Measurements from ENCODE around the gene PPIP5K1.

The PPIP5K1 gene

GRCh38 chr15:43524254-43524845, 65.7 kb downstream of the PPIP5K1 start:
- 97% methylated on average over 3 of the region's 4 CpGs for WGBS (ENCODE audit: insufficient coverage)
- POLR2A ChIA-PET: interaction anchor here (1.2 kb wide), 1 partner anchor 9 kb away, joined by 3 read pairs; no protein-coding TSS in a partner anchor
- H3K27me3 ChIP-seq (replicated peaks in 2 of 5; ENCODE audit: control insufficient read depth in 4 of 5, insufficient read depth in 5 of 5, low read length in 4 of 5): no peaks in the 10 kb centered on the region
- peaks cover 27 to 79% (median 45%) of the 10 kb centered on the region in 4 experiments for H3K36me3 ChIP-seq (ENCODE audit: control insufficient read depth in 4 of 4, insufficient read depth in 4 of 4, low read length in 3 of 4)
- H3K4me3 ChIP-seq (ENCODE audit: control insufficient read depth in 1 of 7, extremely low read depth in 1 of 7, insufficient read depth in 4 of 7, low read depth in 2 of 7, low read length in 6 of 7): no peak overlapping the region
- CTCF ChIA-PET: no interaction called here
- no peak overlapping the region for H3K27ac ChIP-seq (ENCODE audit: insufficient read depth in 1 of 2, low read depth in 1 of 2, low read length in 2 of 2, poor library complexity in 1 of 2, severe bottlenecking in 2 of 2)
- H3K9me3 ChIP-seq (ENCODE audit: control extremely low read depth in 1 of 5, control insufficient read depth in 4 of 5, insufficient read depth in 2 of 5, low read depth in 1 of 5, low read length in 4 of 5): peaks cover 0 to 9% (median 0%) of the 10 kb centered on the region in 5 experiments
- no peak for DNase-seq
- peaks cover 0 to 11% (median 9%) of the 10 kb centered on the region in 4 experiments for H3K4me1 ChIP-seq (ENCODE audit: control extremely low read depth in 1 of 4, control insufficient read depth in 4 of 4, insufficient read depth in 4 of 4, low read length in 3 of 4)

GRCh38 chr15:43523646-43524045, 66.4 kb downstream of the PPIP5K1 start:
- CTCF ChIA-PET: interaction anchor here (0.9 to 2.0 kb wide), 4 partner anchors 8 to 13 kb away, joined by 4 to 11 read pairs (median 4); no protein-coding TSS in a partner anchor
- Histone ChIP-seq H3K4me1 (ENCODE audit: control extremely low read depth in 1 of 4, control insufficient read depth in 4 of 4, insufficient read depth in 4 of 4, low read length in 3 of 4) (peaks cover 6 to 19% (median 16%) of the 10 kb centered on the region in 4 experiments), H3K27me3 (replicated peaks in 2 of 5; ENCODE audit: control insufficient read depth in 4 of 5, insufficient read depth in 5 of 5, low read length in 4 of 5) (no peaks in the 10 kb centered on the region), H3K36me3 (ENCODE audit: control insufficient read depth in 4 of 4, insufficient read depth in 4 of 4, low read length in 3 of 4) (peaks cover 27 to 79% (median 45%) of the 10 kb centered on the region in 4 experiments), H3K27ac (ENCODE audit: insufficient read depth in 1 of 2, low read depth in 1 of 2, low read length in 2 of 2, poor library complexity in 1 of 2, severe bottlenecking in 2 of 2) (no peak overlapping the region), H3K4me3 (ENCODE audit: control insufficient read depth in 1 of 7, extremely low read depth in 1 of 7, insufficient read depth in 4 of 7, low read depth in 2 of 7, low read length in 6 of 7) (no peak overlapping the region), H3K9me3 (ENCODE audit: control extremely low read depth in 1 of 5, control insufficient read depth in 4 of 5, insufficient read depth in 2 of 5, low read depth in 1 of 5, low read length in 4 of 5) (peaks cover 0 to 9% (median 0%) of the 10 kb centered on the region in 5 experiments)
- no peak for DNase-seq
- POLR2A ChIA-PET: interaction anchor here (1.2 kb wide), 1 partner anchor 9 kb away, joined by 3 read pairs; no protein-coding TSS in a partner anchor
- WGBS (ENCODE audit: insufficient coverage): 100% methylated on average over 5 of the region's 7 CpGs

- CTCF ChIA-PET: interaction anchor here (0.9 to 2.0 kb wide), 4 partner anchors 8 to 12 kb away, joined by 3 to 11 read pairs (median 4); no protein-coding TSS in a partner anchor
- H3K4me1 ChIP-seq (ENCODE audit: control extremely low read depth in 1 of 4, control insufficient read depth in 4 of 4, insufficient read depth in 4 of 4, low read length in 3 of 4): peaks cover 7 to 29% (median 28%) of the 10 kb centered on the region in 4 experiments
- POLR2A ChIA-PET: no interaction called here
- H3K27ac ChIP-seq (ENCODE audit: insufficient read depth in 1 of 2, low read depth in 1 of 2, low read length in 2 of 2, poor library complexity in 1 of 2, severe bottlenecking in 2 of 2): no peak overlapping the region
- DNase-seq: no peak
- H3K36me3 ChIP-seq (ENCODE audit: control insufficient read depth in 4 of 4, insufficient read depth in 4 of 4, low read length in 3 of 4): peaks cover 27 to 66% (median 43%) of the 10 kb centered on the region in 4 experiments
- no peaks in the 10 kb centered on the region for H3K27me3 ChIP-seq (replicated peaks in 2 of 5; ENCODE audit: control insufficient read depth in 4 of 5, insufficient read depth in 5 of 5, low read length in 4 of 5)
- H3K9me3 ChIP-seq (ENCODE audit: control extremely low read depth in 1 of 5, control insufficient read depth in 4 of 5, insufficient read depth in 2 of 5, low read depth in 1 of 5, low read length in 4 of 5): peaks cover 0 to 9% (median 0%) of the 10 kb centered on the region in 5 experiments
- no peak overlapping the region for H3K4me3 ChIP-seq (ENCODE audit: control insufficient read depth in 1 of 7, extremely low read depth in 1 of 7, insufficient read depth in 4 of 7, low read depth in 2 of 7, low read length in 6 of 7)
- 91% methylated on average over 9 of the region's 9 CpGs for WGBS (ENCODE audit: insufficient coverage)
These were observed 67.8 kb downstream of the PPIP5K1 start for GRCh38 chr15:43522247-43522646.

- POLR2A ChIA-PET: no interaction called here
These were observed 68.6 kb downstream of the PPIP5K1 start for GRCh38 chr15:43521419-43521818.

GRCh38 chr15:43520138-43520537, 69.9 kb downstream of the PPIP5K1 start:
- H3K4me3 ChIP-seq (ENCODE audit: control insufficient read depth in 1 of 7, extremely low read depth in 1 of 7, insufficient read depth in 4 of 7, low read depth in 2 of 7, low read length in 6 of 7): no peak overlapping the region
- ChIA-PET POLR2A (no interaction called here), CTCF (no interaction called here)
- peaks cover 27 to 49% (median 38%) of the 10 kb centered on the region in 4 experiments for H3K36me3 ChIP-seq (ENCODE audit: control insufficient read depth in 4 of 4, insufficient read depth in 4 of 4, low read length in 3 of 4)
- H3K27me3 ChIP-seq (replicated peaks in 2 of 5; ENCODE audit: control insufficient read depth in 4 of 5, insufficient read depth in 5 of 5, low read length in 4 of 5): no peaks in the 10 kb centered on the region
- no peak for DNase-seq
- peaks cover 0 to 9% (median 0%) of the 10 kb centered on the region in 5 experiments for H3K9me3 ChIP-seq (ENCODE audit: control extremely low read depth in 1 of 5, control insufficient read depth in 4 of 5, insufficient read depth in 2 of 5, low read depth in 1 of 5, low read length in 4 of 5)
- H3K27ac ChIP-seq (ENCODE audit: insufficient read depth in 1 of 2, low read depth in 1 of 2, low read length in 2 of 2, poor library complexity in 1 of 2, severe bottlenecking in 2 of 2): no peak overlapping the region
- 100% methylated on average over 1 of the region's 2 CpGs for WGBS (ENCODE audit: insufficient coverage)
- peaks cover 14 to 48% (median 44%) of the 10 kb centered on the region in 4 experiments for H3K4me1 ChIP-seq (ENCODE audit: control extremely low read depth in 1 of 4, control insufficient read depth in 4 of 4, insufficient read depth in 4 of 4, low read length in 3 of 4)

More at GRCh38 chr15:43521419-43521818, 68.6 kb downstream of the PPIP5K1 start:
- WGBS (ENCODE audit: insufficient coverage): 97% methylated on average over 11 of the region's 11 CpGs
- H3K9me3 ChIP-seq (ENCODE audit: control extremely low read depth in 1 of 5, control insufficient read depth in 4 of 5, insufficient read depth in 2 of 5, low read depth in 1 of 5, low read length in 4 of 5): peaks cover 0 to 9% (median 0%) of the 10 kb centered on the region in 5 experiments
- no peak for DNase-seq
- no peak overlapping the region for H3K4me3 ChIP-seq (ENCODE audit: control insufficient read depth in 1 of 7, extremely low read depth in 1 of 7, insufficient read depth in 4 of 7, low read depth in 2 of 7, low read length in 6 of 7)
- no peak overlapping the region for H3K27ac ChIP-seq (ENCODE audit: insufficient read depth in 1 of 2, low read depth in 1 of 2, low read length in 2 of 2, poor library complexity in 1 of 2, severe bottlenecking in 2 of 2)
- CTCF ChIA-PET: interaction anchor here (0.9 kb wide), 1 partner anchor 11 kb away, joined by 3 read pairs; no protein-coding TSS in a partner anchor
- no peaks in the 10 kb centered on the region for H3K27me3 ChIP-seq (replicated peaks in 2 of 5; ENCODE audit: control insufficient read depth in 4 of 5, insufficient read depth in 5 of 5, low read length in 4 of 5)
- peaks cover 27 to 61% (median 41%) of the 10 kb centered on the region in 4 experiments for H3K36me3 ChIP-seq (ENCODE audit: control insufficient read depth in 4 of 4, insufficient read depth in 4 of 4, low read length in 3 of 4)
- peaks cover 14 to 38% (median 36%) of the 10 kb centered on the region in 4 experiments for H3K4me1 ChIP-seq (ENCODE audit: control extremely low read depth in 1 of 4, control insufficient read depth in 4 of 4, insufficient read depth in 4 of 4, low read length in 3 of 4)

GRCh38 chr15:43519196-43519595, 70.8 kb downstream of the PPIP5K1 start:
- Histone ChIP-seq H3K36me3 (ENCODE audit: control insufficient read depth in 4 of 4, insufficient read depth in 4 of 4, low read length in 3 of 4) (peaks cover 27 to 39% (median 33%) of the 10 kb centered on the region in 4 experiments), H3K4me1 (ENCODE audit: control extremely low read depth in 1 of 4, control insufficient read depth in 4 of 4, insufficient read depth in 4 of 4, low read length in 3 of 4) (peaks cover 14 to 55% (median 47%) of the 10 kb centered on the region in 4 experiments), H3K4me3 (ENCODE audit: control insufficient read depth in 1 of 7, extremely low read depth in 1 of 7, insufficient read depth in 4 of 7, low read depth in 2 of 7, low read length in 6 of 7) (peak overlapping the region in 5 of 7 experiments; percentile 68 to 88 (median 77)), H3K27me3 (replicated peaks in 2 of 5; ENCODE audit: control insufficient read depth in 4 of 5, insufficient read depth in 5 of 5, low read length in 4 of 5) (no peaks in the 10 kb centered on the region), H3K9me3 (ENCODE audit: control extremely low read depth in 1 of 5, control insufficient read depth in 4 of 5, insufficient read depth in 2 of 5, low read depth in 1 of 5, low read length in 4 of 5) (peaks cover 0 to 9% (median 0%) of the 10 kb centered on the region in 5 experiments), H3K27ac (ENCODE audit: insufficient read depth in 1 of 2, low read depth in 1 of 2, low read length in 2 of 2, poor library complexity in 1 of 2, severe bottlenecking in 2 of 2) (peak overlapping the region in 1 of 2 experiments; percentile 54)
- ChIA-PET CTCF (interaction anchor here (1.4 to 2.4 kb wide), 3 partner anchors 11 to 78 kb away, joined by 4 to 8 read pairs (median 4); no protein-coding TSS in a partner anchor), POLR2A (no interaction called here)
- WGBS (ENCODE audit: insufficient coverage): 25% methylated on average over 2 of the region's 2 CpGs
- DNase-seq: peak in 2 of 3 donors; percentile 18 to 32

All from common myeloid progenitor, CD34-positive (primary cell).